Measurements from ENCODE around the gene PARG.
A peak's percentile ranks its signal among the peaks of the same experiment; 100 is the strongest.

PARG gene

DNA sequence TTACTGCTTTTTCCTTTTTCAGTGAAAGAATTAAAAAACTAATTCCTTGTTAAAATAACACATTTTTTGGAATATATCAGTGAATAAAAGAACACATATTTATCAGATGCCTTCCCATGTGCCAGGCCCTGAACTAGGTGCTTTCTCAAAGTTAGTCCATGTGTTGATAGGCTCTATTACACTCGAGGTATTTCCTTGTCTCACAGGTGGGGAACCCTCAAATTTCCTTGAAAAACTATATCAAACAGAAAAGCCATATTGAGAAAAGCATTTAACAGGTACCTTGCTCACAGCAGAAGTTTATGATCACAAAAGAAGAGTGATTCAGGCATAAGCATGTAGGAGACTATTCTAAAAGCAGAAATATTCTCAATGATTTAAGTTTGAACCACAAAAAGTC, 104.1 kb downstream of the PARG start:
- H4K8ac ChIP-seq (ENCODE audit: low read depth, low read length) = peak overlapping the region; percentile 70
- peak overlapping the region; percentile 84 for H2BK12ac ChIP-seq (ENCODE audit: low read length)
- peak overlapping the region; percentile 97 for H2BK5ac ChIP-seq (ENCODE audit: low read depth, low read length, poor library complexity)
- H3K23ac ChIP-seq (ENCODE audit: low read length) = no peak overlapping the region
- WGBS (ENCODE audit: extremely low coverage, insufficient coverage, insufficient read length) = no CpG with 5 or more reads among the region's 1 CpG
- H2AFZ ChIP-seq (ENCODE audit: insufficient read depth, low read length, poor library complexity) = no peak overlapping the region
- peaks cover 6 to 13% of the 10 kb centered on the region in 2 experiments for H3K4me1 ChIP-seq (ENCODE audit: control insufficient read depth in 1 of 2, insufficient read depth in 2 of 2, low read length in 2 of 2)
- no peak for DNase-seq
- H3K14ac ChIP-seq (ENCODE audit: low read length) = peak overlapping the region; percentile 85
- peak overlapping the region; percentile 98 for H4K91ac ChIP-seq (ENCODE audit: low read depth, low read length)
- no peaks in the 10 kb centered on the region for H3K79me2 ChIP-seq (ENCODE audit: control insufficient read depth, insufficient read depth, low read length, poor library complexity)
- no peak overlapping the region for H3K4me3 ChIP-seq (ENCODE audit: low read depth, low read length)
- peaks cover 3 to 6% of the 10 kb centered on the region in 2 experiments for H3K36me3 ChIP-seq (ENCODE audit: control insufficient read depth in 1 of 2, insufficient read depth in 2 of 2, low read length in 2 of 2)
- H3K18ac ChIP-seq (ENCODE audit: low read length) = no peak overlapping the region
- peaks cover 30% of the 10 kb centered on the region for H3K79me1 ChIP-seq (ENCODE audit: low read length)
- H4K12ac ChIP-seq (ENCODE audit: low read depth, low read length) = no peak overlapping the region
- no peak overlapping the region for H3K9ac ChIP-seq (ENCODE audit: low read length)
- peak overlapping the region; percentile 27 for H3K4ac ChIP-seq (ENCODE audit: low read depth, low read length)
- no peaks in the 10 kb centered on the region for H3K27me3 ChIP-seq (ENCODE audit: insufficient read depth, low read length)
- no peaks in the 10 kb centered on the region for H3K9me3 ChIP-seq (ENCODE audit: insufficient read depth, low read depth, low read length)
- H3K4me2 ChIP-seq (ENCODE audit: low read length) = no peak overlapping the region
- peak overlapping the region; percentile 98 for H2BK120ac ChIP-seq (ENCODE audit: insufficient read depth, low read length, poor library complexity)
- no peak overlapping the region for H2AK5ac ChIP-seq (ENCODE audit: low read length)
- peak overlapping the region; percentile 95 for H3K27ac ChIP-seq (ENCODE audit: low read depth, low read length)

DNA sequence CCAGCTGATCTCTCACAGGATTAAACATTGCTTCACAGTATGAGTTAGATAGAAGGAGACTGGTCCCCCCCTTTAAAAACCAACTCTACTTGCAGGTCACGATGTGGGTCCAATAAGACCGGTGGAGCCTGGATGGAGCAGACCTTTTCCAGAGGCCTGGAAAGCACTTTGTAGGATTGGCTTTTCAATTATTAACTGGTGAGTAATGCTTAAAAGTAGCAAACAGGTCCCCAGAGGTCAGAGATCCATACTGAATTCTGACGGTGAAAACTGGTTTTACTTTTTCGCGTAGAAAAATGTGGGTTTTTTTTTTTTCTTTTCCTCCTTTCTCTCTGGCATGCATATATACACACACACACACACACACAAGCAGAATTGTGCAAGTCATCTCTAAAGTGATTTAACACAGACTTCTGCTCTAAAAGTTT, 104.8 kb downstream of the PARG start:
- Histone ChIP-seq H4K12ac (ENCODE audit: low read depth, low read length) (no peak overlapping the region), H3K9me3 (ENCODE audit: insufficient read depth, low read depth, low read length) (no peaks in the 10 kb centered on the region), H3K4me1 (ENCODE audit: control insufficient read depth in 1 of 2, insufficient read depth in 2 of 2, low read length in 2 of 2) (peaks cover 8 to 16% of the 10 kb centered on the region in 2 experiments), H3K27ac (ENCODE audit: low read depth, low read length) (peak overlapping the region; percentile 95), H3K4me3 (ENCODE audit: low read depth, low read length) (no peak overlapping the region), H3K4ac (ENCODE audit: low read depth, low read length) (no peak overlapping the region), H2BK120ac (ENCODE audit: insufficient read depth, low read length, poor library complexity) (no peak overlapping the region), H3K4me2 (ENCODE audit: low read length) (no peak overlapping the region), H3K36me3 (ENCODE audit: control insufficient read depth in 1 of 2, insufficient read depth in 2 of 2, low read length in 2 of 2) (peaks cover 3 to 6% of the 10 kb centered on the region in 2 experiments), H3K14ac (ENCODE audit: low read length) (no peak overlapping the region), H3K23ac (ENCODE audit: low read length) (no peak overlapping the region), H4K91ac (ENCODE audit: low read depth, low read length) (no peak overlapping the region), H4K8ac (ENCODE audit: low read depth, low read length) (no peak overlapping the region), H3K79me1 (ENCODE audit: low read length) (peaks cover 33% of the 10 kb centered on the region), H2BK5ac (ENCODE audit: low read depth, low read length, poor library complexity) (no peak overlapping the region), H3K18ac (ENCODE audit: low read length) (no peak overlapping the region), H2BK12ac (ENCODE audit: low read length) (no peak overlapping the region), H2AK5ac (ENCODE audit: low read length) (no peak overlapping the region), H3K27me3 (ENCODE audit: insufficient read depth, low read length) (no peaks in the 10 kb centered on the region), H3K9ac (ENCODE audit: low read length) (no peak overlapping the region), H3K79me2 (ENCODE audit: control insufficient read depth, insufficient read depth, low read length, poor library complexity) (no peaks in the 10 kb centered on the region), H2AFZ (ENCODE audit: insufficient read depth, low read length, poor library complexity) (no peak overlapping the region)
- no CpG with 5 or more reads among the region's 5 CpGs for WGBS (ENCODE audit: extremely low coverage, insufficient coverage, insufficient read length)
- DNase-seq = peak in 1 of 2 donors; percentile 34

- no peak overlapping the region for H3K14ac ChIP-seq (ENCODE audit: low read length)
- no peak overlapping the region for H3K4me3 ChIP-seq (ENCODE audit: low read depth, low read length)
- no peak for DNase-seq
- peak overlapping the region; percentile 82 for H2BK5ac ChIP-seq (ENCODE audit: low read depth, low read length, poor library complexity)
- peak overlapping the region; percentile 71 for H3K18ac ChIP-seq (ENCODE audit: low read length)
- peak overlapping the region; percentile 77 for H4K91ac ChIP-seq (ENCODE audit: low read depth, low read length)
- peaks cover 3 to 6% of the 10 kb centered on the region in 2 experiments for H3K36me3 ChIP-seq (ENCODE audit: control insufficient read depth in 1 of 2, insufficient read depth in 2 of 2, low read length in 2 of 2)
- no peak overlapping the region for H4K12ac ChIP-seq (ENCODE audit: low read depth, low read length)
- no CpG with 5 or more reads among the region's 3 CpGs for WGBS (ENCODE audit: extremely low coverage, insufficient coverage, insufficient read length)
- peak overlapping the region; percentile 70 for H4K8ac ChIP-seq (ENCODE audit: low read depth, low read length)
- H3K4me1 ChIP-seq (ENCODE audit: control insufficient read depth in 1 of 2, insufficient read depth in 2 of 2, low read length in 2 of 2) = peaks cover 14 to 21% of the 10 kb centered on the region in 2 experiments
- no peak overlapping the region for H3K9ac ChIP-seq (ENCODE audit: low read length)
- H3K27me3 ChIP-seq (ENCODE audit: insufficient read depth, low read length) = no peaks in the 10 kb centered on the region
- no peaks in the 10 kb centered on the region for H3K9me3 ChIP-seq (ENCODE audit: insufficient read depth, low read depth, low read length)
- no peak overlapping the region for H3K4ac ChIP-seq (ENCODE audit: low read depth, low read length)
- peak overlapping the region; percentile 94 for H2AK5ac ChIP-seq (ENCODE audit: low read length)
- H3K79me1 ChIP-seq (ENCODE audit: low read length) = peaks cover 33% of the 10 kb centered on the region
- H2BK12ac ChIP-seq (ENCODE audit: low read length) = peak overlapping the region; percentile 65
- H3K4me2 ChIP-seq (ENCODE audit: low read length) = no peak overlapping the region
- H3K79me2 ChIP-seq (ENCODE audit: control insufficient read depth, insufficient read depth, low read length, poor library complexity) = no peaks in the 10 kb centered on the region
- H3K27ac ChIP-seq (ENCODE audit: low read depth, low read length) = no peak overlapping the region
- no peak overlapping the region for H3K23ac ChIP-seq (ENCODE audit: low read length)
- no peak overlapping the region for H2AFZ ChIP-seq (ENCODE audit: insufficient read depth, low read length, poor library complexity)
- H2BK120ac ChIP-seq (ENCODE audit: insufficient read depth, low read length, poor library complexity) = peak overlapping the region; percentile 68
These were observed 106.9 kb downstream of the PARG start for GRCh38 chr10:49834976-49835375.

DNA sequence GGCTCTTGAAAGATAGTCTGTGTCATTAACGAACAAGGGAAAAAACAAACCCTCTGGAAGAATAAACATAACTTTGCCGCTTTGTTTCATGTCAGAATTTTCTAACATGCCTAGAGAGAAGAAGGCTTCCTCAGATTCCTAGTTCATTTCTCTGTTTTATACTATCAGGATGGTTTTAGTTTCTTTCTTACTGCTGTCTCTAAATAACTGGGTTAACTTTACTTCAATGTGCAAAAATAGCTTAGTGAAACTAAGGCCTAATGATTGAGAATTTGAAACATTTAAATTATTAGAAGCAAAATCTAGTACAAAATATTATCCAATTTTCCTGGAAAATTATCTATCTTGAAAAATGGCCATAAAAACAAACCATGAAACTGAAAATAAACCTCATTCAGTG, 107.6 kb downstream of the PARG start:
- Histone ChIP-seq H4K12ac (ENCODE audit: low read depth, low read length) (no peak overlapping the region), H3K4me3 (ENCODE audit: low read depth, low read length) (no peak overlapping the region), H3K79me1 (ENCODE audit: low read length) (peaks cover 32% of the 10 kb centered on the region), H3K23ac (ENCODE audit: low read length) (no peak overlapping the region), H4K8ac (ENCODE audit: low read depth, low read length) (no peak overlapping the region), H3K9me3 (ENCODE audit: insufficient read depth, low read depth, low read length) (no peaks in the 10 kb centered on the region), H3K4me1 (ENCODE audit: control insufficient read depth in 1 of 2, insufficient read depth in 2 of 2, low read length in 2 of 2) (peaks cover 14 to 21% of the 10 kb centered on the region in 2 experiments), H3K9ac (ENCODE audit: low read length) (no peak overlapping the region), H2BK12ac (ENCODE audit: low read length) (peak overlapping the region; percentile 19), H3K79me2 (ENCODE audit: control insufficient read depth, insufficient read depth, low read length, poor library complexity) (no peaks in the 10 kb centered on the region), H3K14ac (ENCODE audit: low read length) (no peak overlapping the region), H2BK5ac (ENCODE audit: low read depth, low read length, poor library complexity) (no peak overlapping the region), H3K36me3 (ENCODE audit: control insufficient read depth in 1 of 2, insufficient read depth in 2 of 2, low read length in 2 of 2) (peaks cover 3 to 5% of the 10 kb centered on the region in 2 experiments), H3K4me2 (ENCODE audit: low read length) (no peak overlapping the region), H2BK120ac (ENCODE audit: insufficient read depth, low read length, poor library complexity) (no peak overlapping the region), H3K4ac (ENCODE audit: low read depth, low read length) (no peak overlapping the region), H3K27me3 (ENCODE audit: insufficient read depth, low read length) (no peaks in the 10 kb centered on the region), H2AK5ac (ENCODE audit: low read length) (no peak overlapping the region), H3K18ac (ENCODE audit: low read length) (no peak overlapping the region), H4K91ac (ENCODE audit: low read depth, low read length) (peak overlapping the region; percentile 60), H3K27ac (ENCODE audit: low read depth, low read length) (no peak overlapping the region), H2AFZ (ENCODE audit: insufficient read depth, low read length, poor library complexity) (no peak overlapping the region)
- no CpG with 5 or more reads among the region's 2 CpGs for WGBS (ENCODE audit: extremely low coverage, insufficient coverage, insufficient read length)
- DNase-seq = no peak

Measured in trophoblast cell (in vitro differentiated cells and primary cell).